Measurements from ENCODE around the gene ITGA6. TPM values are rescaled to one million over a fixed set of nuclear protein-coding genes. Genes with fewer than 3 reads are reported as not detected.

The ITGA6 gene
- total and polyA plus RNA-seq, 8 donors = 14.7 to 92.7 (median 54.8) TPM

DNA sequence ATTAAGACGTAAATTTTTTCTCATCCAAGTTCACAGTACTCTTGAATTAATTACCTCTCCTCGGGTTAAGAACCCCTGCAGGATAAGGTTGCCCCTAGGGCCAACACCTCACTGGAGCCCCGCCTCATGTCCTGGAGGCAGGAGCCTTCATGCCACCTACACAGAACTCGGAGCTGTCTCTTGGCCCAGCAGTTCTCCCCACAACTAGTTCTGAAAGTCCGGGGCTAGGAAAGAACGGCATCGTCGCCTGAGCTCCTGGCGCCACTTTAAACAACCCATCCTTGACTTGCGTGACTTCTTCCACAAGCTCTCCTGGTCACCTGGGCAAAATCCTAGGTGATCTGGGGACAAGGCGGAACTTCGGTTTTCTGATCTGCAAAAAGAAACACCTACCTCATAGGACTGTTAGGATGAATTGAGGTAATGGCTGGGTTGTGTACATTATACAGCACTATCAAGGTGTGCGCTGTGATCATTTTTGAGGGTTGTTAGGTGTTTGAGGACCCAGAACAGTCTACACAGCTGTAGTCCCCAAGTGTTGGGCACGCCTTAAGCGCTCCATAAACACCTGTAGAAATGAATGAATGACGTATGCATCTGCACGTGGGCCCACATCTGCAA lies 641 bp upstream of the ITGA6 start:
- intact Hi-C loops (cut with DNase I) = no loop called here
- DNase-seq = peak in 1 of 6 donors; percentile 19
- Histone ChIP-seq H3K9me3 (no peaks in the 10 kb centered on the region), H3K27me3 (no peaks in the 10 kb centered on the region), H3K4me3 (peak overlapping the region in 3 of 4 donors; percentile 70 to 90 (median 83)), H3K27ac (peak overlapping the region; percentile 94 to 98 (median 97)), H3K36me3 (no peaks in the 10 kb centered on the region), H3K4me1 (peaks cover 3 to 21% (median 7%) of the 10 kb centered on the region in 3 donors)
- no peak for FAIRE-seq
- 63 to 67% methylated on average over 17 of the region's 17 CpGs for WGBS, 2 donors
- no peak for ATAC-seq
- TF ChIP-seq CTCF (IDR thresholded peaks at IDR 0.05) = no peak

- Histone ChIP-seq H3K9me3 (no peaks in the 10 kb centered on the region), H3K27me3 (no peaks in the 10 kb centered on the region), H3K27ac (peak overlapping the region; percentile 94 to 98 (median 97)), H3K4me1 (peaks cover 3 to 34% (median 21%) of the 10 kb centered on the region in 3 donors), H3K4me3 (peak overlapping the region; percentile 69 to 90 (median 76)), H3K36me3 (no peaks in the 10 kb centered on the region)
- TF ChIP-seq CTCF (IDR thresholded peaks at IDR 0.05) = no peak
- intact Hi-C loops (cut with DNase I) = no loop called here
- ATAC-seq = peak; percentile 46 to 69 (median 58)
- peak; percentile 66 to 83 (median 70) for DNase-seq
- FAIRE-seq = no peak
- 1% methylated on average over 44 to 63 of the region's 63 CpGs for WGBS, 2 donors
These were observed 825 bp downstream of the ITGA6 start for GRCh38 chr2:172427990-172428831.

DNA sequence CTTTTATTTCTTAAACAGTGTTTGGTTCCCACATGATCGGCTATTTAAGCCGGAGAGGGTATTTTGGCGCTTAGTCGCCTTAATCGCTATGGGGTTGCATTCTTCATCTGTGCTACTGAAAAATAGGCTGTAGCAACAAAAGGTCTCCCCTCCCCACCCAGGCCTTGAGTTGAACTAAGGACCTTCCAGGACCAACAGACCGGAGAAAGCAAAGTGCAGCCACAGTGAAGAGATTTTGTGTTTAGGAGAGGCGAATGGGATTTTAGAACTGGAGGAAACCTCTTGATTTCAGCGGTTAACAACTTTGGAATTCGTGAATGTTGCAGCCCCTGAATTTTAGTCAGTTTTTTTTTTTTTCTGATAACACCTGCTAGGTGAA lies 1.4 kb downstream of the ITGA6 start:
- intact Hi-C loops (cut with DNase I) = no loop called here
- peaks cover 5 to 35% (median 21%) of the 10 kb centered on the region in 3 donors for H3K4me1 ChIP-seq
- peak overlapping the region; percentile 69 to 90 (median 76) for H3K4me3 ChIP-seq
- no peaks in the 10 kb centered on the region for H3K9me3 ChIP-seq
- ATAC-seq = peak in 1 of 4 donors; percentile 4
- 4 to 8% methylated on average over 9 of the region's 9 CpGs for WGBS, 2 donors
- TF ChIP-seq CTCF (IDR thresholded peaks at IDR 0.05) = no peak
- peak overlapping the region; percentile 94 to 98 (median 97) for H3K27ac ChIP-seq
- no peak for FAIRE-seq
- no peaks in the 10 kb centered on the region for H3K27me3 ChIP-seq
- no peaks in the 10 kb centered on the region for H3K36me3 ChIP-seq
- DNase-seq = no peak

- no peaks in the 10 kb centered on the region for H3K9me3 ChIP-seq
- peak in 2 of 4 donors; percentile 1 to 2 for ATAC-seq
- no peaks in the 10 kb centered on the region for H3K27me3 ChIP-seq
- no peak for TF ChIP-seq CTCF (IDR thresholded peaks at IDR 0.05)
- intact Hi-C loops (cut with DNase I) = no loop called here
- H3K4me1 ChIP-seq = peaks cover 11 to 41% (median 26%) of the 10 kb centered on the region in 3 donors
- FAIRE-seq = no peak
- peak overlapping the region; percentile 69 to 90 (median 76) for H3K4me3 ChIP-seq
- peak overlapping the region; percentile 94 to 98 (median 97) for H3K27ac ChIP-seq
- no peaks in the 10 kb centered on the region for H3K36me3 ChIP-seq
- WGBS, 2 donors = 5 to 8% methylated on average over 9 of the region's 9 CpGs
- DNase-seq = peak in 1 of 6 donors; percentile 29
These were observed 2.0 kb downstream of the ITGA6 start for GRCh38 chr2:172429301-172429968.
